HepG2 (cell line): Measurements from ENCODE around the gene TNIP1. TPM values are rescaled to one million over a fixed set of nuclear protein-coding genes. Genes with fewer than 3 reads are reported as not detected.

ENCODE experiments used
- ATAC-seq: fragments of 200-7000 bp; cut with Tn5 transposase; 3 replicates; pipeline ENCODE4 v1.9.1; 2020; ENCODE audit warnings: mild to moderate bottlenecking, moderate library complexity
- BruUV-seq: library from RNA; stranded (reverse); fragments of 400-500 nt; replicated peaks from 2 replicates; lab custom pipeline; 2021; lab: Mats Ljungman, UMichigan
- CTCF ChIA-PET: fragments of 300-600 bp; formaldehyde crosslinking; extraction: SDS; loops from one replicate; lab custom pipeline; 2021; ENCODE audit warnings: low total read pairs, inconsistent platforms, low intra/inter-chr PET ratio; lab: Yijun Ruan, JAX
- POLR2A ChIA-PET: fragments of 350-600 bp; sonication (Branson Sonifier 250); formaldehyde crosslinking; loops from one replicate; lab custom pipeline; 2020; ENCODE audit warnings: antibody characterized with exemption, inconsistent platforms; lab: Yijun Ruan, JAX
- DNase-seq: peaks from one replicate; pipeline ENCODE4 v3.0.0-alpha.2; 2015; ENCODE audit warnings: low spot score
- FAIRE-seq: peaks from 3 replicates; lab custom pipeline; 2011; peaks lifted over from hg19 to GRCh38; lab: Jason Lieb, UNC
- H2AFZ ChIP-seq: one replicate; pipeline ENCODE4 v1.6.1; 2011; ENCODE audit warnings: low read length, inconsistent platforms
- H3K27ac ChIP-seq: fragments of 300-600 bp; 3 replicates; pipeline ENCODE4 v1.8.0; 2011; ENCODE audit warnings: mixed run types, mild to moderate bottlenecking, mixed read lengths, low read length, inconsistent platforms; ENCODE audit not compliant: insufficient read depth; ENCODE audit errors: extremely low read length
- H3K27me3 ChIP-seq, 2 experiments: fragments of 200-600 bp in 1 of 2; 2 replicates in 1 of 2; 3 replicates in 1 of 2; pipeline versions ENCODE4 v1.6.0 to v1.8.0; 2011; ENCODE audit warnings: low read length in 2 of 2, mild to moderate bottlenecking in 2 of 2, moderate library complexity in 2 of 2, inconsistent platforms in 1 of 2; ENCODE audit not compliant: insufficient read depth in 2 of 2, control insufficient read depth in 1 of 2
- H3K36me3 ChIP-seq, 2 experiments: fragments of 200-600 bp in 1 of 2; replicated peaks in 1 of 2; 2 replicates in 1 of 2; 3 replicates in 1 of 2; pipeline versions ENCODE4 v1.5.1 to v1.8.0; 2011; ENCODE audit warnings: low read length in 2 of 2, inconsistent platforms in 1 of 2; ENCODE audit not compliant: insufficient read depth in 2 of 2, control insufficient read depth in 1 of 2
- H3K4me1 ChIP-seq: 2 replicates; pipeline ENCODE4 v1.5.1; 2012; ENCODE audit warnings: low read length, inconsistent platforms; ENCODE audit not compliant: insufficient read depth
- H3K4me2 ChIP-seq: 2 replicates; pipeline ENCODE4 v1.6.0; 2011; ENCODE audit warnings: low read depth, low read length, inconsistent platforms
- H3K4me3 ChIP-seq, 3 experiments: fragments of 200-600 bp in 1 of 3; sonication (generic), shearing (Covaris generic) in 1 of 3; replicated peaks in 1 of 3; 2 replicates each; pipeline ENCODE4 v1.5.1; 2011 to 2016; ENCODE audit warnings: low read length in 3 of 3, inconsistent platforms in 2 of 3, low read depth in 2 of 3, mild to moderate bottlenecking in 2 of 3, control low read depth in 1 of 3, mixed read lengths in 1 of 3; ENCODE audit not compliant: insufficient read depth in 1 of 3
- H3K79me2 ChIP-seq: one replicate; pipeline ENCODE4 v1.6.1; 2011; ENCODE audit warnings: low read length, inconsistent platforms; ENCODE audit not compliant: insufficient read depth
- H3K9ac ChIP-seq: 2 replicates; pipeline ENCODE4 v1.6.0; 2011; ENCODE audit warnings: mild to moderate bottlenecking, low read depth, low read length, inconsistent platforms; ENCODE audit not compliant: insufficient read depth
- H3K9me3 ChIP-seq: 2 replicates; pipeline ENCODE4 v1.5.1; 2012; ENCODE audit warnings: mild to moderate bottlenecking, low read length
- H4K20me1 ChIP-seq: 2 replicates; pipeline ENCODE4 v1.6.0; 2011; ENCODE audit warnings: inconsistent platforms, mild to moderate bottlenecking, low read length, moderate library complexity; ENCODE audit not compliant: insufficient read depth
- BRCA1 ChIP-seq: sonication (generic); formaldehyde crosslinking; IDR thresholded peaks from 2 replicates; pipeline ENCODE4 v1.4.0; 2020; ENCODE audit warnings: missing genetic modification reagents
- ERF ChIP-seq: IDR thresholded peaks from 2 replicates; pipeline ENCODE4 v1.6.1; 2018; ENCODE audit warnings: missing biosample characterization, missing genetic modification reagents
- HDAC1 ChIP-seq: sonication (generic); formaldehyde crosslinking; IDR thresholded peaks from 2 replicates; pipeline ENCODE4 v1.5.1; 2020; ENCODE audit warnings: mild to moderate bottlenecking, missing genetic modification reagents
- HDAC6 ChIP-seq: fragments of 200-600 bp; sonication (generic); IDR thresholded peaks from 2 replicates; pipeline ENCODE4 v1.7.0; 2017; ENCODE audit warnings: mild to moderate bottlenecking, antibody characterized with exemption, low read length, low read depth
- HMG20B ChIP-seq: conservative IDR thresholded peaks from 2 replicates; pipeline ENCODE4 v1.6.1; 2016; ENCODE audit warnings: missing genetic modification reagents, missing compliant biosample characterization
- MBNL3 ChIP-seq: fragments of 250-450 bp; sonication (Bioruptor Pico); conservative IDR thresholded peaks from 2 replicates; pipeline ENCODE4 v1.8.0; 2022; ENCODE audit warnings: mild to moderate bottlenecking, inconsistent platforms
- MED1 ChIP-seq: sonication (generic); formaldehyde crosslinking; IDR thresholded peaks from 2 replicates; pipeline ENCODE4 v1.4.0; 2020; ENCODE audit warnings: missing genetic modification reagents
- NR2C2 ChIP-seq: sonication (generic); formaldehyde crosslinking; IDR thresholded peaks from 2 replicates; pipeline ENCODE4 v1.4.0; 2020; ENCODE audit warnings: missing genetic modification reagents, mild to moderate bottlenecking, moderate library complexity, borderline replicate concordance
- POLR2AphosphoS5 ChIP-seq: IDR thresholded peaks from 2 replicates; pipeline ENCODE4 v1.6.1; 2012; ENCODE audit warnings: low read depth, low read length
- RFX1 ChIP-seq: fragments of 450-650 bp; IDR thresholded peaks from 2 replicates; pipeline ENCODE4 v1.6.1; 2017
- TOPORS ChIP-seq: sonication (generic); formaldehyde crosslinking; IDR thresholded peaks from 2 replicates; pipeline ENCODE4 v1.8.0; 2023; ENCODE audit warnings: mild to moderate bottlenecking, missing genetic modification reagents
- TRIM24 ChIP-seq: sonication (generic); formaldehyde crosslinking; IDR thresholded peaks from 2 replicates; pipeline ENCODE4 v1.8.0; 2022; ENCODE audit warnings: mild to moderate bottlenecking, missing genetic modification reagents
- ZFYVE20 ChIP-seq: sonication (generic); formaldehyde crosslinking; IDR thresholded peaks from 2 replicates; pipeline ENCODE4 v1.8.0; 2023; ENCODE audit warnings: low read depth, mild to moderate bottlenecking, moderate library complexity, missing genetic modification reagents, borderline replicate concordance
- ZKSCAN5 ChIP-seq: sonication (generic); formaldehyde crosslinking; IDR thresholded peaks from 2 replicates; pipeline ENCODE4 v1.5.1; 2020; ENCODE audit warnings: mild to moderate bottlenecking, missing genetic modification reagents
- ZNF501 ChIP-seq: sonication (generic); formaldehyde crosslinking; IDR thresholded peaks from 2 replicates; pipeline ENCODE4 v1.5.1; 2020; ENCODE audit warnings: mild to moderate bottlenecking, moderate library complexity, missing genetic modification reagents
- ZNF780A ChIP-seq: sonication (generic); formaldehyde crosslinking; IDR thresholded peaks from 2 replicates; pipeline ENCODE4 v1.8.0; 2022; ENCODE audit warnings: mild to moderate bottlenecking, missing genetic modification reagents, moderate library complexity
- WGBS: methylation state at CpG from one replicate; pipeline ENCODE4 v1.1.6; 2017; ENCODE audit warnings: low lambda C conversion rate; 5-methylcytosine and 5-hydroxymethylcytosine counted together
- in situ Hi-C: cut with HindIII; loops from 2 replicates; pipeline ENCODE4 v1.10.0; 2017; ENCODE audit warnings: low pct_unique_long_range_greater_than_20kb; ENCODE audit not compliant: extremely low pct_ligation_motif_present
- intact Hi-C: fragments of 100-400 bp; cut with micrococcal nuclease; formaldehyde crosslinking; loops from one replicate; pipeline ENCODE4 v1.10.0; 2022; ENCODE audit not compliant: unreplicated experiment
- polyA plus RNA-seq, 8 experiments: library from polyadenylated mRNA; depleted of rRNA in 3 of 8; stranded (reverse) in 7 of 8; unstranded in 1 of 8; fragments of >200 nt; fragmentation: Illumina TruSeq in 4 of 8; extraction: Trizol in 4 of 8; gene quantifications; 2 replicates each; pipeline versions ENCODE4 v1.2.1 to v1.2.3, GENCODE V29; 2011 to 2016; ENCODE audit warnings: low read depth in 4 of 8, missing spikeins in 1 of 8, mixed read lengths in 1 of 8; ENCODE audit not compliant: insufficient read depth in 1 of 8
- total RNA-seq, 5 experiments: library from RNA; depleted of rRNA; stranded (reverse); fragments of >200 nt; fragmentation: Illumina TruSeq; extraction: Trizol; gene quantifications; 2 replicates each; pipeline ENCODE4 v1.2.3, GENCODE V29; 2016; ENCODE audit warnings: low read depth in 1 of 5
- TF ChIP-seq, protein P1 (sequence below): sonication (generic); formaldehyde crosslinking; IDR thresholded peaks from 2 replicates; pipeline ENCODE4 v1.4.0; 2020; ENCODE audit warnings: mild to moderate bottlenecking, low read depth, missing genetic modification reagents
- TF ChIP-seq, protein P2 (sequence below): conservative IDR thresholded peaks from 2 replicates; pipeline ENCODE4 v1.6.1; 2018; ENCODE audit warnings: missing genetic modification reagents
- TF ChIP-seq, protein P3 (sequence below), 2 experiments: sonication (generic) in 1 of 2; formaldehyde crosslinking in 1 of 2; IDR thresholded peaks; 2 replicates each; pipeline versions ENCODE4 v1.4.0 to v1.6.1; 2018 to 2020; ENCODE audit warnings: missing genetic modification reagents in 2 of 2, borderline replicate concordance in 1 of 2, low read depth in 1 of 2, mild to moderate bottlenecking in 1 of 2, missing biosample characterization in 1 of 2

Gene TNIP1
- total and polyA plus RNA-seq, 2 of the 13 experiments (the other 11 are each of a cell fraction or from before 2014, with no cell fraction given) = 26.2 to 45.9 TPM

DNA sequence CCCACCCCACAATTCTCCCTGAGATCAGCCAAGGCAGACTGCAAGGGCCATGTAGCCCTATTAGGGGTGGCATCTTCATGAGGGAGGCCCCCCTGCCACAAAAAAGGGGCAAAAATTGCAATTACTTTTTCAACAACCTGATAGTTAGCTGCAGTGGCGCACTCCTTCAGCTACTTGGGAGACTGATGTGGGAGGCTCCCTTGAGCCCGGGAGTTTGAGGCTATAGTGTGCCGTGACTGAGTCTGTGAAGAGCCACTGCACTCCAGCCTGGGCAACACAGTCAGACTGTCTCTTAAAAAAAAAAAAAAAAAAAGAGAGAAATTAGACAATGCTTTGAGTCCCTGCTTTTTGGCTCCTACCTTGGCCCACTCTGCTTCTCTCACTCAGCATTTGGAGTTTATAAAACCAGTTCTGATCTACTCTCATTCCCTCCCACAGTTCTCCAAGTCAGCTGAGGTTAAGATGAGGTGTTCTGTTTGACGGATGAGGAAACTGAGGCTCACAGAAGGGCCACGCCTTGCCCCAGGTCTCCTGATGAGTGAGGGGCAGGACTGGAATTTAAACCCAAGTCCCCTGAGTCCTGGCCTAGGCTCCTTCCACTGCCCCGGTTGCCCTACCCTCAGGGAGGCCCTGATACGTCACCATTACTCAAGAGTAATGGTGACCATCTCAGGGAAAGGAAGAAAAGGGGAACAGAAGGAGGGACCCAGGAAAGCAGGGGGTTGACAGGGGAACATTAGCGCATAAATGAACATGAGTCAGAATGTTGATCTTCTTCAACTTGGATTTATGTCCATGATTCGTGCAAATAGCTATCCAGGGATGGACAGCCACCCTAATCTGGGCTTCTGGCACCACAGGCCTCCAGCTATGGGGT lies 51.4 kb downstream of the TNIP1 start:
- H3K9me3 ChIP-seq = no peaks in the 10 kb centered on the region
- in situ Hi-C loops (no loop called here), intact Hi-C loops (no loop called here)
- no peak overlapping the region for H3K9ac ChIP-seq
- no peak overlapping the region for H3K4me2 ChIP-seq
- no peaks in the 10 kb centered on the region for H3K27me3 ChIP-seq
- peaks cover 20% of the 10 kb centered on the region; the same call in 1 of the 2 replicates for H4K20me1 ChIP-seq
- POLR2A ChIA-PET = no interaction called here
- no peak for DNase-seq
- peak; percentile 10; the same call in 1 of the 3 replicates for ATAC-seq
- CTCF ChIA-PET = no interaction called here
- peaks cover 10% of the 10 kb centered on the region for H3K4me1 ChIP-seq
- FAIRE-seq = no peak
- no peak for TF ChIP-seq HDAC6
- TF ChIP-seq ZNF501 = 0 out of 2 replicates have a peak, but pooled peaks have one; percentile 7
- 0 out of 2 replicates have a peak, but pooled peaks have one; percentile 17 for TF ChIP-seq MED1
- TF ChIP-seq, protein P1, sequence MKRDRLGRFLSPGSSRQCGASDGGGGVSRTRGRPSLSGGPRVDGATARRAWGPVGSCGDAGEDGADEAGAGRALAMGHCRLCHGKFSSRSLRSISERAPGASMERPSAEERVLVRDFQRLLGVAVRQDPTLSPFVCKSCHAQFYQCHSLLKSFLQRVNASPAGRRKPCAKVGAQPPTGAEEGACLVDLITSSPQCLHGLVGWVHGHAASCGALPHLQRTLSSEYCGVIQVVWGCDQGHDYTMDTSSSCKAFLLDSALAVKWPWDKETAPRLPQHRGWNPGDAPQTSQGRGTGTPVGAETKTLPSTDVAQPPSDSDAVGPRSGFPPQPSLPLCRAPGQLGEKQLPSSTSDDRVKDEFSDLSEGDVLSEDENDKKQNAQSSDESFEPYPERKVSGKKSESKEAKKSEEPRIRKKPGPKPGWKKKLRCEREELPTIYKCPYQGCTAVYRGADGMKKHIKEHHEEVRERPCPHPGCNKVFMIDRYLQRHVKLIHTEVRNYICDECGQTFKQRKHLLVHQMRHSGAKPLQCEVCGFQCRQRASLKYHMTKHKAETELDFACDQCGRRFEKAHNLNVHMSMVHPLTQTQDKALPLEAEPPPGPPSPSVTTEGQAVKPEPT (CRISPR knock-in tag) = no peak
- TF ChIP-seq, protein P2, sequence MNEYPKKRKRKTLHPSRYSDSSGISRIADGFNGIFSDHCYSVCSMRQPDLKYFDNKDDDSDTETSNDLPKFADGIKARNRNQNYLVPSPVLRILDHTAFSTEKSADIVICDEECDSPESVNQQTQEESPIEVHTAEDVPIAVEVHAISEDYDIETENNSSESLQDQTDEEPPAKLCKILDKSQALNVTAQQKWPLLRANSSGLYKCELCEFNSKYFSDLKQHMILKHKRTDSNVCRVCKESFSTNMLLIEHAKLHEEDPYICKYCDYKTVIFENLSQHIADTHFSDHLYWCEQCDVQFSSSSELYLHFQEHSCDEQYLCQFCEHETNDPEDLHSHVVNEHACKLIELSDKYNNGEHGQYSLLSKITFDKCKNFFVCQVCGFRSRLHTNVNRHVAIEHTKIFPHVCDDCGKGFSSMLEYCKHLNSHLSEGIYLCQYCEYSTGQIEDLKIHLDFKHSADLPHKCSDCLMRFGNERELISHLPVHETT (CRISPR knock-in tag) = no peak
- no peak for TF ChIP-seq NR2C2 (CRISPR knock-in tag)
- no peak for TF ChIP-seq MBNL3
- peak; percentile 46 for TF ChIP-seq POLR2AphosphoS5
- TF ChIP-seq ERF (CRISPR knock-in tag) = 0 out of 2 replicates have a peak, but pooled peaks have one; percentile 13
- no peak for TF ChIP-seq ZNF780A (CRISPR knock-in tag)
- TF ChIP-seq, protein P3, sequence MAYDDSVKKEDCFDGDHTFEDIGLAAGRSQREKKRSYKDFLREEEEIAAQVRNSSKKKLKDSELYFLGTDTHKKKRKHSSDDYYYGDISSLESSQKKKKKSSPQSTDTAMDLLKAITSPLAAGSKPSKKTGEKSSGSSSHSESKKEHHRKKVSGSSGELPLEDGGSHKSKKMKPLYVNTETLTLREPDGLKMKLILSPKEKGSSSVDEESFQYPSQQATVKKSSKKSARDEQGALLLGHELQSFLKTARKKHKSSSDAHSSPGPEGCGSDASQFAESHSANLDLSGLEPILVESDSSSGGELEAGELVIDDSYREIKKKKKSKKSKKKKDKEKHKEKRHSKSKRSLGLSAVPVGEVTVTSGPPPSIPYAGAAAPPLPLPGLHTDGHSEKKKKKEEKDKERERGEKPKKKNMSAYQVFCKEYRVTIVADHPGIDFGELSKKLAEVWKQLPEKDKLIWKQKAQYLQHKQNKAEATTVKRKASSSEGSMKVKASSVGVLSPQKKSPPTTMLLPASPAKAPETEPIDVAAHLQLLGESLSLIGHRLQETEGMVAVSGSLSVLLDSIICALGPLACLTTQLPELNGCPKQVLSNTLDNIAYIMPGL (CRISPR knock-in tag; IDR thresholded peaks at IDR 0.05; ENCODE audit: borderline replicate concordance in 1 of 2, low read depth in 1 of 2) = no peak
- TF ChIP-seq ZKSCAN5 (CRISPR knock-in tag) = no peak
- TF ChIP-seq HMG20B (CRISPR knock-in tag) = no peak
- TF ChIP-seq ZFYVE20 (CRISPR knock-in tag) = no peak
- no peak for TF ChIP-seq RFX1
- no peak for TF ChIP-seq HDAC1 (CRISPR knock-in tag)
- TF ChIP-seq TRIM24 (CRISPR knock-in tag) = no peak
- TF ChIP-seq BRCA1 (CRISPR knock-in tag) = peak; percentile 16; the same call in 1 of the 2 replicates
- TF ChIP-seq TOPORS (CRISPR knock-in tag) = no peak
- H3K36me3 ChIP-seq = peaks cover 48 to 78% of the 10 kb centered on the region in 2 experiments
- BruUV-seq = no TSS peak
- peaks cover 2% of the 10 kb centered on the region for H3K79me2 ChIP-seq
- H3K27ac ChIP-seq = no peak overlapping the region
- no peak overlapping the region for H3K4me3 ChIP-seq
- 95% methylated on average over 9 of the region's 9 CpGs for WGBS
- no peak overlapping the region for H2AFZ ChIP-seq
